AG04450 (cell line): ENCODE results near the gene PHF21B. TPM values are rescaled to one million over a fixed set of nuclear protein-coding genes. Genes with fewer than 3 reads are reported as not detected.

ENCODE experiments used
- CTCF ChIA-PET: fragments of 300-600, 350-600 bp; formaldehyde crosslinking; extraction: SDS; loops from one replicate; lab custom pipeline; 2022; ENCODE audit warnings: antibody characterized with exemption, inconsistent platforms; lab: Charles Lee
- POLR2A ChIA-PET: fragments of 350-600 bp; formaldehyde crosslinking; extraction: SDS; loops from one replicate; lab custom pipeline; 2021; ENCODE audit warnings: antibody characterized with exemption, inconsistent platforms; lab: Yijun Ruan, JAX
- DNase-seq: peaks from one replicate; pipeline ENCODE4 v3.0.0-alpha.2; 2011; ENCODE audit warnings: low read depth, low spot score
- H3K27ac ChIP-seq: one replicate; pipeline ENCODE4 v1.5.1; 2012; ENCODE audit warnings: low read depth, low read length, control low read depth
- H3K27me3 ChIP-seq: one replicate; pipeline ENCODE4 v1.6.0; 2012; ENCODE audit warnings: low read length; ENCODE audit not compliant: control insufficient read depth, insufficient read depth
- H3K4me3 ChIP-seq: 2 replicates; pipeline ENCODE4 v1.5.1; 2011; ENCODE audit warnings: mild to moderate bottlenecking, low read depth, low read length, control low read depth
- H3K9me3 ChIP-seq: 2 replicates; pipeline ENCODE4 v1.5.1; 2012; ENCODE audit warnings: low read length; ENCODE audit not compliant: control insufficient read depth, insufficient read depth
- polyA plus RNA-seq: library from polyadenylated mRNA; depleted of rRNA; stranded (reverse); fragments of >200 nt; gene quantifications from 2 replicates; pipeline ENCODE4 v1.2.3, GENCODE V29; 2011
- TF ChIP-seq, protein P1 (sequence below): IDR thresholded peaks from 2 replicates; pipeline ENCODE4 v1.5.1; 2011; ENCODE audit warnings: low read depth, low read length, control low read depth, inconsistent platforms

The PHF21B gene
- polyA plus RNA-seq, 1 experiment = not detected

DNA sequence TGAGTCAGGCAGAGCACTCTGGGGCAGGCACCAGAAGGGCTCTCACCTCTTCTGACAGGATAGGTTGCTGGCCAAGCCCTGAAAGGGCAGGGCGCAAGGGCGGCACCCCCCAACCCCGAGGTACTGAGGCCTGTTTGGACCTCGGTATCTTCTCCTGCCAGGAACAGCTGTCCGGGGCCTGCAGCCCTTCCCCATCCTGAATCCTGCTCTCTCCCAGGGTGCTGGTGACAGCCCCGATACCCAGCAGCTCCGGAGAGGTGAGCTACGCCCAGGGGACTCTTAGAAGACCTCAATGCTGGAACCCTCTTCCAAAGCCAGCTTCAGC is 79.1 kb downstream of the PHF21B start:
- Histone ChIP-seq H3K27me3 (peaks cover 25% of the 10 kb centered on the region), H3K27ac (no peak overlapping the region), H3K9me3 (no peaks in the 10 kb centered on the region; the same call in 1 of the 2 replicates), H3K4me3 (no peak overlapping the region)
- POLR2A ChIA-PET = no interaction called here
- CTCF ChIA-PET = no interaction called here
- no peak for DNase-seq
- TF ChIP-seq, protein P1, sequence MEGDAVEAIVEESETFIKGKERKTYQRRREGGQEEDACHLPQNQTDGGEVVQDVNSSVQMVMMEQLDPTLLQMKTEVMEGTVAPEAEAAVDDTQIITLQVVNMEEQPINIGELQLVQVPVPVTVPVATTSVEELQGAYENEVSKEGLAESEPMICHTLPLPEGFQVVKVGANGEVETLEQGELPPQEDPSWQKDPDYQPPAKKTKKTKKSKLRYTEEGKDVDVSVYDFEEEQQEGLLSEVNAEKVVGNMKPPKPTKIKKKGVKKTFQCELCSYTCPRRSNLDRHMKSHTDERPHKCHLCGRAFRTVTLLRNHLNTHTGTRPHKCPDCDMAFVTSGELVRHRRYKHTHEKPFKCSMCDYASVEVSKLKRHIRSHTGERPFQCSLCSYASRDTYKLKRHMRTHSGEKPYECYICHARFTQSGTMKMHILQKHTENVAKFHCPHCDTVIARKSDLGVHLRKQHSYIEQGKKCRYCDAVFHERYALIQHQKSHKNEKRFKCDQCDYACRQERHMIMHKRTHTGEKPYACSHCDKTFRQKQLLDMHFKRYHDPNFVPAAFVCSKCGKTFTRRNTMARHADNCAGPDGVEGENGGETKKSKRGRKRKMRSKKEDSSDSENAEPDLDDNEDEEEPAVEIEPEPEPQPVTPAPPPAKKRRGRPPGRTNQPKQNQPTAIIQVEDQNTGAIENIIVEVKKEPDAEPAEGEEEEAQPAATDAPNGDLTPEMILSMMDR = no peak

DNA sequence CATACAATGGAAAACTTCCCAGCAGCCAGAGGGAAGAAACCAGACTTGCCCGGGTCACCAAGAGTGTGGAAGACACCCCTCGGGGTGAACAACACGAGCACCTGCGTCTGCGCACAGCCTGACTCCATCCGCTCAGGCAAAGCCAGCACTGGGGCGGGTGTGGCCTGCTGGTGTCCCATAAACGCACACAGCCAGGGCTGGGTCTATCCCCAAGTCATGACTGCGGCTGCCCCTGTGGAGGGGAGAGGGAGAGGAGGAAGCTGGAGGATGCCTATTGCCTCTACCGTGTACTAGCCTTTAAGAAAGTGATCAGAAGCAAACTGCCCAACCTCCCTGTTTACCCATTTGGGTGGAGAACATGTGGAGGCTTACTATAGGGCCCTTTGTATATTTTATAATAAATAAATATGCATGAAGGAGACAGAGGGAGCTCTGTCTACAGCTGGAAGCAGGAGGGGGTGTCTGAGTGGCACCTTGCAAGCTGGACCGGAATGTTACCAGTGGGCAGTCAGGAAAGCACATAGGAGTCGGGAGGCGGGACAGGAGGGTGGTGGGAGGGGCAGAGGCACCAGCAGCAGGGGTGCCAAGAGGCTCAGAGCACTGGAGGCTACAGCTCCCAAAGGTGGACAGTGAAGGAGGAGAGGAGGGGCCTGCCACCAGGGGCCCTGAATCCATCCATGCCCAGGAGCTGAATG is 79.6 kb downstream of the PHF21B start:
- POLR2A ChIA-PET = no interaction called here
- Histone ChIP-seq H3K9me3 (no peaks in the 10 kb centered on the region; the same call in 1 of the 2 replicates), H3K27me3 (peaks cover 25% of the 10 kb centered on the region), H3K4me3 (no peak overlapping the region), H3K27ac (no peak overlapping the region)
- CTCF ChIA-PET = no interaction called here
- TF ChIP-seq, protein P1 = no peak
- no peak for DNase-seq

DNA sequence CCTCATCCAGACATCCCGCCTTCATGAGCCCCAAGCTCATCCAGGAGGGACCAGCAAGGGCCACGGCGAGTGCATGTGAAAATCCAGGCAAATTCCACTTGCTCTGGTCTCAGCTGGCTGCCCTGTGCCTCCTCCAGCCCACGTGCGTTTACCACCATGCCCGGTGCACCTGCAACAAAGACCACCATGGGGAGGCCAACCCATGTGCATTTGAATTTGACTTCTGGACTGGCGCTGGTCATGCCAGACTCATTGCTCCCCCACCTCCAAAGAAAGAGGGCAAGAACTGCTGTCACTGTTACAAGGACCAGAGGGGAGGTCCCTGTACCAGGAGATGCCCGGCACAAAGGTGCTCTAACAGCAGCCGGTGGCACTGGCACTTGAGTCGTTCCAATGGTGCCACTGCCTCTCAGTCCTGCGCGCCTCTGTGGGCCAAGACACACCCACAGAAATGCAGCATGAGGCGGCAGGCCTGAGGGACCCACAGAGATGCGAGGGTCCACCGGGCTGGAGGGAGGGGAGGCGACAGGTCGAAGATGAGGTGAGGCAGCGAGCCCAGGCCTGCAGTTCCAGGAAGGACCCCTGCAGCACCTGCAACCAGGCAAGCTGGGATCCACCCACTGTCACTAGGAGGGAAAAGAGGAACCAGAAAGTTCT is 80.3 kb downstream of the PHF21B start:
- no peaks in the 10 kb centered on the region; the same call in 1 of the 2 replicates for H3K9me3 ChIP-seq
- ChIA-PET CTCF (no interaction called here), POLR2A (no interaction called here)
- H3K27me3 ChIP-seq = peaks cover 25% of the 10 kb centered on the region
- DNase-seq = no peak
- H3K27ac ChIP-seq = no peak overlapping the region
- TF ChIP-seq, protein P1 = no peak
- H3K4me3 ChIP-seq = no peak overlapping the region

DNA sequence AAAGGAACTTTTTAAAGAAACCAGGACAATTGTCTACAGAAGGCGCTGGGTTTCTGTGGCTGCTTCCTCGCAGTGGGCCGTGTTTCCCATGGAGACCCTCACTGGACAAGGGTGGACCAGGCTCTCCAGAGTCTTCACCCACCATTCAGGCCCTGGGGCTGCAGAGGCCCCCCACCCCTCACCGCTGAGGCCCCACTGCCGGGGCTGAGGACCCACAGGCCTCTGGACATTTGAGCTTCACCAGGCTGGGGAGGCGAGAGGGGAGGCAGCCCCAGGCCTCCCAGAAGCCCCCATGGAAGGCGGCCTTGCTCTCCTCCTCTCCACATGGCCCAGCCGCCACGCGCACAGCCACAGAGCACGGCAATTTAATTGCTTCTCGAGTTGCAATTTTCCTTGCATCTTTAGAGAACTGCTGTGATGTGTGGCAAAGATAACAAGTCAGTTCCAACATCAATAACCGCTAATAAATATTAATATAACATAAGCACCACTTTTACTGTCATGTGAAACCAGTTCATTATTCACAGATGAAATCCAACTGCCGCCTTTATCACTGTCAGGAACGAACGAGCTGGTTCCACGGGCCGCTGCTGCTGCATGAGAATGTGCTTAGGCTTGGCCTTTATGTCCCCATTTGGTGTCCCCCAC is 81.0 kb downstream of the PHF21B start:
- TF ChIP-seq, protein P1 = no peak
- Histone ChIP-seq H3K9me3 (no peaks in the 10 kb centered on the region; the same call in 1 of the 2 replicates), H3K27ac (no peak overlapping the region), H3K27me3 (peaks cover 25% of the 10 kb centered on the region), H3K4me3 (no peak overlapping the region)
- ChIA-PET POLR2A (no interaction called here), CTCF (no interaction called here)
- no peak for DNase-seq

DNA sequence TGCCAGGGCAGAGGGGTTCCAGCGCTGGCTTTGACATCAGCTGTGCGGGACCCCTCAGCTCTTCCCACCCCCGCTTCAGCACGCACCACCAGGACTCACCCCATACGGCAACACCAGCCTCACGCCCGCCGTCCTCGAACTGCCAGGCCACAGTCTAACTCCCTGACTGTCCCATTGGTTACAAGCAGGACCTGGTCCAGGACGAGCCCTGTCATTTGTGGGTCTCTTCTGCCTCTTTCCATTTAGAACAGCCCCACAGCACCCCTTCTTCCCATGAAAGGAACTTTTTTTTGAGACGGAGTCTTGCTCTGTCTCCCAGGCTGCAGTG is 81.7 kb downstream of the PHF21B start:
- TF ChIP-seq, protein P1 = no peak
- no peak for DNase-seq
- CTCF ChIA-PET = no interaction called here

More for the DNA sequence above, 81.7 kb downstream of the PHF21B start:
- POLR2A ChIA-PET = no interaction called here
- no peaks in the 10 kb centered on the region; the same call in 1 of the 2 replicates for H3K9me3 ChIP-seq
- peaks cover 25% of the 10 kb centered on the region for H3K27me3 ChIP-seq
- no peak overlapping the region for H3K27ac ChIP-seq
- no peak overlapping the region for H3K4me3 ChIP-seq
